Measurements from ENCODE around the gene MYH16. TPM values are rescaled to one million over a fixed set of nuclear protein-coding genes. Genes with fewer than 3 reads are reported as not detected.

Gene MYH16
- total and polyA plus RNA-seq, 10 of the 15 experiments (the other 5 are each of a cell fraction or from before 2014, with no cell fraction given) = 0.03 to 0.33 (median 0.04) TPM; not detected in 3

DNA sequence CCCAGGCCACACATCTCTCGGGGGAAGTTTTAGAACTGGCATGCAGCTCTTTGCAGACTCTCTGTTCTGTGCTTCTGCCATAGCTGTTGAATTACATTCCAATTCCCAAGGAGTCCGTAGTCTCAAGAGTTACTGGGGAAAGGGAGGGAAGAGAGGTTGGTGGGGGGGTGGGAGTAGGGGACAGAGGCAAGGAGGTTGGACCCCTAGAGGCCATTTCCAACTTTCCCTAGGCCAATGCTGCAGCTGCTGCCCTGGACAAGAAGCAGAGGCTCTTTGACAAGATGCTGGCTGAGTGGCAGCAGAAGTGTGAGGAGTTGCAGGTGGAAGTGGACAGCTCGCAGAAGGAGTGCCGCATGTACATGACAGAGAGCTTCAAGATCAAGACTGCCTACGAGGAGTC is 23.8 kb downstream of the MYH16 start:
- FAIRE-seq (no peak), ATAC-seq (no peak), DNase-seq (ENCODE audit: low read depth, low spot score) (no peak)
- POLR2A ChIA-PET = interaction anchor here (0.6 kb wide), 1 partner anchor 15 kb away, joined by 3 read pairs; no protein-coding TSS in a partner anchor
- Histone ChIP-seq H3K4me1 (ENCODE audit: control insufficient read depth, insufficient read depth, low read length) (no peaks in the 10 kb centered on the region), H3K9ac (ENCODE audit: control insufficient read depth, insufficient read depth, low read length) (no peak overlapping the region), H3K27me3 (replicated peaks in 1 of 2; ENCODE audit: control insufficient read depth in 2 of 2, insufficient read depth in 2 of 2, low read length in 1 of 2) (no peaks in the 10 kb centered on the region), H3K79me2 (ENCODE audit: control insufficient read depth, insufficient read depth, low read length) (no peaks in the 10 kb centered on the region), H3K4me2 (ENCODE audit: control insufficient read depth, insufficient read depth) (no peak overlapping the region), H3K9me3 (replicated peaks; ENCODE audit: control insufficient read depth, insufficient read depth, low read length) (no peaks in the 10 kb centered on the region), H2AFZ (ENCODE audit: control insufficient read depth, low read depth, low read length) (no peak overlapping the region), H3K27ac (ENCODE audit: control insufficient read depth, insufficient read depth) (no peak overlapping the region), H4K20me1 (ENCODE audit: control insufficient read depth, insufficient read depth) (no peaks in the 10 kb centered on the region), H3K36me3 (ENCODE audit: control insufficient read depth in 2 of 2, insufficient read depth in 2 of 2, low read length in 1 of 2) (no peaks in the 10 kb centered on the region), H3K4me3 (no peak overlapping the region)
- CTCF ChIA-PET = no interaction called here
- in situ Hi-C loops (cut with MboI) (no loop called here), intact Hi-C loops (cut with micrococcal nuclease; ENCODE audit: unreplicated experiment) (no loop called here)
- SMC1A ChIA-PET (ENCODE audit: uncharacterized antibody, unreplicated experiment) = no interaction called here
- RAD21 ChIA-PET (ENCODE audit: unreplicated experiment) = no interaction called here
- 81% methylated on average over 4 of the region's 5 CpGs for WGBS (ENCODE audit: insufficient coverage, insufficient replicate concordance, low lambda C conversion rate, missing lambda C conversion rate)
- no peak for TF ChIP-seq TAF1 (IDR thresholded peaks at IDR 0.05; ENCODE audit: borderline replicate concordance, low read depth, low read length)
- TF ChIP-seq ASH2L (IDR thresholded peaks at IDR 0.05; ENCODE audit: borderline replicate concordance, low read depth) = no peak
- TF ChIP-seq BRCA1 (IDR thresholded peaks at IDR 0.05; ENCODE audit: low read depth, low read length) = no peak
- TF ChIP-seq YY1 (IDR thresholded peaks at IDR 0.05; ENCODE audit: low read depth, low read length) = no peak
- no peak for TF ChIP-seq NR2C2 (IDR thresholded peaks at IDR 0.05; ENCODE audit: borderline replicate concordance, control insufficient read depth, insufficient read length, low read depth)
- no peak for TF ChIP-seq BCL11A (IDR thresholded peaks at IDR 0.05; ENCODE audit: low read depth, low read length)
- no peak for TF ChIP-seq WRNIP1 (IDR thresholded peaks at IDR 0.05; ENCODE audit: borderline replicate concordance, low read depth, low read length)
- TF ChIP-seq SIN3A (IDR thresholded peaks at IDR 0.05; ENCODE audit: low read depth, low read length) = no peak
- TF ChIP-seq MTA3 (IDR thresholded peaks at IDR 0.05; ENCODE audit: borderline replicate concordance, low read length) = no peak
- no TSS peak for BruUV-seq (replicated peaks)

DNA sequence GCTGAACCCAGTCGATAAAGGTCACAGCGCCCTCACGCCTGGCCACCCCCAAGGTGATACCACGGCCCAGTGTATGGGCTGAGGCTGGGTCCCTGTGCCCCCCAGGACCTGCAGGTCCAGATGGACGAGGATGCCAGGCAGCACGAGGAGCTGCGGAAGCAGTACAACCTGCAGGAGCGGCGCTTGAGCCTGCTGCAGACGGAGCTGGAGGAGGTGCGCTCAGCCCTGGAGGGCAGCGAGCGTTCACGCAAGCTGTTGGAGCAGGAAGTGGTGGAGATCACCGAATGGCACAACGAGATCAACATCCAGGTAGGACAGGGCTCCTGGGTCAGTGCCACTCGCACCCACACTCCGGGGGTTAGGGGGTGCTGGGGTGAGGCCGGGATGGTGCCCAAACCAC is 28.9 kb downstream of the MYH16 start:
- H3K27me3 ChIP-seq (replicated peaks in 1 of 2; ENCODE audit: control insufficient read depth in 2 of 2, insufficient read depth in 2 of 2, low read length in 1 of 2) = no peaks in the 10 kb centered on the region
- H3K9ac ChIP-seq (ENCODE audit: control insufficient read depth, insufficient read depth, low read length) = no peak overlapping the region
- H3K4me1 ChIP-seq (ENCODE audit: control insufficient read depth, insufficient read depth, low read length) = no peaks in the 10 kb centered on the region
- H3K36me3 ChIP-seq (ENCODE audit: control insufficient read depth in 2 of 2, insufficient read depth in 2 of 2, low read length in 1 of 2) = no peaks in the 10 kb centered on the region
- no peaks in the 10 kb centered on the region for H3K79me2 ChIP-seq (ENCODE audit: control insufficient read depth, insufficient read depth, low read length)
- CTCF ChIA-PET = no interaction called here
- RAD21 ChIA-PET (ENCODE audit: unreplicated experiment) = no interaction called here
- H3K27ac ChIP-seq (ENCODE audit: control insufficient read depth, insufficient read depth) = no peak overlapping the region
- H3K9me3 ChIP-seq (replicated peaks; ENCODE audit: control insufficient read depth, insufficient read depth, low read length) = no peaks in the 10 kb centered on the region
- POLR2A ChIA-PET = no interaction called here
- no peak overlapping the region for H3K4me3 ChIP-seq
- BruUV-seq (replicated peaks) = no TSS peak
- H2AFZ ChIP-seq (ENCODE audit: control insufficient read depth, low read depth, low read length) = no peak overlapping the region
- FAIRE-seq = no peak
- ATAC-seq = no peak
- SMC1A ChIA-PET (ENCODE audit: uncharacterized antibody, unreplicated experiment) = no interaction called here
- 73% methylated on average over 19 of the region's 19 CpGs for WGBS (ENCODE audit: insufficient coverage, insufficient replicate concordance, low lambda C conversion rate, missing lambda C conversion rate)
- H4K20me1 ChIP-seq (ENCODE audit: control insufficient read depth, insufficient read depth) = no peaks in the 10 kb centered on the region
- H3K4me2 ChIP-seq (ENCODE audit: control insufficient read depth, insufficient read depth) = no peak overlapping the region
- in situ Hi-C loops (cut with MboI) = no loop called here
- intact Hi-C loops (cut with micrococcal nuclease; ENCODE audit: unreplicated experiment) = no loop called here
- no peak for DNase-seq (ENCODE audit: low read depth, low spot score)
- TF ChIP-seq, protein P1, sequence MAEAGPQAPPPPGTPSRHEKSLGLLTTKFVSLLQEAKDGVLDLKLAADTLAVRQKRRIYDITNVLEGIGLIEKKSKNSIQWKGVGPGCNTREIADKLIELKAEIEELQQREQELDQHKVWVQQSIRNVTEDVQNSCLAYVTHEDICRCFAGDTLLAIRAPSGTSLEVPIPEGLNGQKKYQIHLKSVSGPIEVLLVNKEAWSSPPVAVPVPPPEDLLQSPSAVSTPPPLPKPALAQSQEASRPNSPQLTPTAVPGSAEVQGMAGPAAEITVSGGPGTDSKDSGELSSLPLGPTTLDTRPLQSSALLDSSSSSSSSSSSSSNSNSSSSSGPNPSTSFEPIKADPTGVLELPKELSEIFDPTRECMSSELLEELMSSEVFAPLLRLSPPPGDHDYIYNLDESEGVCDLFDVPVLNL (IDR thresholded peaks at IDR 0.05; ENCODE audit: low read depth, low read length) = no peak
- TF ChIP-seq JUNB (IDR thresholded peaks at IDR 0.05) (no peak), MEF2B (IDR thresholded peaks at IDR 0.05; ENCODE audit: partially characterized antibody, poor library complexity, severe bottlenecking) (no peak), NR2C2 (IDR thresholded peaks at IDR 0.05; ENCODE audit: borderline replicate concordance, control insufficient read depth, insufficient read length, low read depth) (no peak), TCF3 (IDR thresholded peaks at IDR 0.05; ENCODE audit: borderline replicate concordance, insufficient read depth, low read depth, low read length) (no peak)
- TF ChIP-seq, protein P2, sequence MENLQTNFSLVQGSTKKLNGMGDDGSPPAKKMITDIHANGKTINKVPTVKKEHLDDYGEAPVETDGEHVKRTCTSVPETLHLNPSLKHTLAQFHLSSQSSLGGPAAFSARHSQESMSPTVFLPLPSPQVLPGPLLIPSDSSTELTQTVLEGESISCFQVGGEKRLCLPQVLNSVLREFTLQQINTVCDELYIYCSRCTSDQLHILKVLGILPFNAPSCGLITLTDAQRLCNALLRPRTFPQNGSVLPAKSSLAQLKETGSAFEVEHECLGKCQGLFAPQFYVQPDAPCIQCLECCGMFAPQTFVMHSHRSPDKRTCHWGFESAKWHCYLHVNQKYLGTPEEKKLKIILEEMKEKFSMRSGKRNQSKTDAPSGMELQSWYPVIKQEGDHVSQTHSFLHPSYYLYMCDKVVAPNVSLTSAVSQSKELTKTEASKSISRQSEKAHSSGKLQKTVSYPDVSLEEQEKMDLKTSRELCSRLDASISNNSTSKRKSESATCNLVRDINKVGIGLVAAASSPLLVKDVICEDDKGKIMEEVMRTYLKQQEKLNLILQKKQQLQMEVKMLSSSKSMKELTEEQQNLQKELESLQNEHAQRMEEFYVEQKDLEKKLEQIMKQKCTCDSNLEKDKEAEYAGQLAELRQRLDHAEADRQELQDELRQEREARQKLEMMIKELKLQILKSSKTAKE (IDR thresholded peaks at IDR 0.05; ENCODE audit: low read depth, poor library complexity, severe bottlenecking) = no peak
